OCI-LY7 (cell line): ENCODE results near the gene F8. TPM values are rescaled to one million over a fixed set of nuclear protein-coding genes. Genes with fewer than 3 reads are reported as not detected.

Experiments used
- BruUV-seq: library from RNA; stranded (reverse); fragments of 400-500 nt; replicated peaks from 2 replicates; lab custom pipeline; 2021; lab: Mats Ljungman, UMichigan
- CTCF ChIA-PET: fragments of 300-600 bp; sonication (Branson Sonifier 250); formaldehyde crosslinking; loops from one replicate; lab custom pipeline; 2022; ENCODE audit warnings: antibody characterized with exemption; ENCODE audit not compliant: unreplicated experiment; lab: Charles Lee
- POLR2A ChIA-PET: fragments of 300-600 bp; sonication (Branson Sonifier 250); formaldehyde crosslinking; loops from one replicate; lab custom pipeline; 2022; ENCODE audit warnings: antibody characterized with exemption; lab: Charles Lee
- DNase-seq: peaks from one replicate; pipeline ENCODE4 v3.0.0-alpha.2; 2015; ENCODE audit warnings: low spot score
- H2AFZ ChIP-seq: fragments of 200-600 bp; sonication (generic), shearing (Covaris generic); 2 replicates; pipeline ENCODE4 v1.6.1; 2014; ENCODE audit warnings: mild to moderate bottlenecking, antibody characterized with exemption, low read length, moderate library complexity
- H3K27ac ChIP-seq: fragments of 200-600 bp; sonication (generic); 2 replicates; pipeline ENCODE4 v1.5.1; 2014; ENCODE audit warnings: mixed run types, low read depth, mild to moderate bottlenecking, moderate library complexity, low read length, inconsistent platforms; ENCODE audit not compliant: poor library complexity, severe bottlenecking
- H3K36me3 ChIP-seq: fragments of 200-600 bp; sonication (generic); 2 replicates; pipeline ENCODE4 v1.6.1; 2014; ENCODE audit warnings: mild to moderate bottlenecking, antibody characterized with exemption, low read length, moderate library complexity, mixed read lengths; ENCODE audit not compliant: insufficient read depth
- H3K4me1 ChIP-seq: fragments of 200-600 bp; sonication (generic); 2 replicates; pipeline ENCODE4 v1.5.1; 2014; ENCODE audit warnings: mild to moderate bottlenecking, low read length; ENCODE audit not compliant: insufficient read depth, poor library complexity, severe bottlenecking
- H3K4me2 ChIP-seq: fragments of 200-600 bp; sonication (generic); 2 replicates; pipeline ENCODE4 v1.6.1; 2014; ENCODE audit warnings: mild to moderate bottlenecking, low read length
- H3K4me3 ChIP-seq: fragments of 200-600 bp; sonication (generic); 2 replicates; pipeline ENCODE4 v1.5.1; 2014; ENCODE audit warnings: mild to moderate bottlenecking, low read depth, low read length; ENCODE audit not compliant: poor library complexity, severe bottlenecking
- H3K79me2 ChIP-seq: fragments of 200-600 bp; sonication (generic); 2 replicates; pipeline ENCODE4 v1.6.1; 2016; ENCODE audit warnings: low read depth, mild to moderate bottlenecking, low read length, moderate library complexity, mixed read lengths; ENCODE audit not compliant: insufficient read depth
- H3K9me2 ChIP-seq: fragments of 200-600 bp; sonication (generic); 2 replicates; pipeline ENCODE4 v1.6.1; 2016; ENCODE audit warnings: mild to moderate bottlenecking, low read length, mixed read lengths; ENCODE audit not compliant: insufficient read depth
- H3K9me3 ChIP-seq: fragments of 200-600 bp; sonication (generic); 2 replicates; pipeline ENCODE4 v1.6.1; 2014; ENCODE audit warnings: mild to moderate bottlenecking, mixed run types, low read length, mixed read lengths
- H4K20me1 ChIP-seq: fragments of 200-600 bp; sonication (generic); 2 replicates; pipeline ENCODE4 v1.6.1; 2014; ENCODE audit warnings: mild to moderate bottlenecking, antibody characterized with exemption, low read length, moderate library complexity, mixed read lengths; ENCODE audit not compliant: insufficient read depth
- EZH2phosphoT487 ChIP-seq: fragments of 200-600 bp; sonication (generic); IDR thresholded peaks from 2 replicates; pipeline ENCODE4 v1.6.1; 2018; ENCODE audit warnings: low read depth, borderline replicate concordance, mild to moderate bottlenecking, mixed run types, antibody characterized with exemption, low read length, moderate library complexity, mixed read lengths
- intact Hi-C: fragments of 100-400 bp; cut with micrococcal nuclease; formaldehyde crosslinking; loops from one replicate; pipeline ENCODE4 v1.10.0; 2022; ENCODE audit not compliant: unreplicated experiment
- total RNA-seq, 2 experiments: library from RNA; depleted of rRNA in 1 of 2; stranded (reverse); fragments of >200 nt in 1 of 2; shearing (Covaris generic) in 1 of 2; gene quantifications; 2 replicates each; pipeline ENCODE4 v1.2.3, GENCODE V29; 2014 to 2022
- TF ChIP-seq, protein P1 (sequence below): fragments of 200-600 bp; sonication (generic); conservative IDR thresholded peaks from 2 replicates; pipeline ENCODE4 v1.5.1; 2014; ENCODE audit warnings: mild to moderate bottlenecking, antibody characterized with exemption, low read length, moderate library complexity, mixed read lengths

The F8 gene
- total RNA-seq, 2 experiments from 2014 or later, result 0.47 to 1.7 TPM

DNA sequence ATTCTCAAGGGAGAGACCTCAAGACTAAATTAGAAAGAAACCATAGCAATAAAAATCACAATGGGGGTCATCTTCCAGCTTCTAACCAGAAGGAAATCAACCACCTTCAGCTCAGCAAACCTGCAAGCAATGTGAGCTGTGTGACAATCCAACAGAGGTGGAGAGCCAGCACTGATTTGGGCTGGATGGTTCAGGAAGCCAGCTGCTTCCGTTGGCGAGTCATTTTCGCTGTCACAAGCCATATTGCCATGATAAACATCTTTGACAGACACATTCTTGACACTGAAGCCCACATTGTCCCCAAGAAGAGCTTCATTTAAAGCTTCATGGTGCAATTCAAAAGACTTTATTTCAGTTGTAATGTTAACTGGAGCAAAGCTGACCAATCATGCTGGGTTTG is 113.7 kb downstream of the F8 start:
- Histone ChIP-seq H3K27ac (no peak overlapping the region), H3K4me2 (no peak overlapping the region), H3K9me3 (no peaks in the 10 kb centered on the region), H4K20me1 (no peaks in the 10 kb centered on the region), H2AFZ (no peak overlapping the region), H3K4me3 (no peak overlapping the region), H3K79me2 (no peaks in the 10 kb centered on the region), H3K4me1 (no peaks in the 10 kb centered on the region), H3K36me3 (no peaks in the 10 kb centered on the region), H3K9me2 (no peaks in the 10 kb centered on the region)
- CTCF ChIA-PET, result interaction anchor here (0.6 kb wide), 1 partner anchor 8 kb away, joined by 3 read pairs; no protein-coding TSS in a partner anchor
- TF ChIP-seq, protein P1, sequence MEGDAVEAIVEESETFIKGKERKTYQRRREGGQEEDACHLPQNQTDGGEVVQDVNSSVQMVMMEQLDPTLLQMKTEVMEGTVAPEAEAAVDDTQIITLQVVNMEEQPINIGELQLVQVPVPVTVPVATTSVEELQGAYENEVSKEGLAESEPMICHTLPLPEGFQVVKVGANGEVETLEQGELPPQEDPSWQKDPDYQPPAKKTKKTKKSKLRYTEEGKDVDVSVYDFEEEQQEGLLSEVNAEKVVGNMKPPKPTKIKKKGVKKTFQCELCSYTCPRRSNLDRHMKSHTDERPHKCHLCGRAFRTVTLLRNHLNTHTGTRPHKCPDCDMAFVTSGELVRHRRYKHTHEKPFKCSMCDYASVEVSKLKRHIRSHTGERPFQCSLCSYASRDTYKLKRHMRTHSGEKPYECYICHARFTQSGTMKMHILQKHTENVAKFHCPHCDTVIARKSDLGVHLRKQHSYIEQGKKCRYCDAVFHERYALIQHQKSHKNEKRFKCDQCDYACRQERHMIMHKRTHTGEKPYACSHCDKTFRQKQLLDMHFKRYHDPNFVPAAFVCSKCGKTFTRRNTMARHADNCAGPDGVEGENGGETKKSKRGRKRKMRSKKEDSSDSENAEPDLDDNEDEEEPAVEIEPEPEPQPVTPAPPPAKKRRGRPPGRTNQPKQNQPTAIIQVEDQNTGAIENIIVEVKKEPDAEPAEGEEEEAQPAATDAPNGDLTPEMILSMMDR, result no peak
- TF ChIP-seq EZH2phosphoT487, result no peak
- POLR2A ChIA-PET, result interaction anchor here (1.3 kb wide), 1 partner anchor 9 kb away, joined by 3 read pairs; no protein-coding TSS in a partner anchor
- BruUV-seq, result no TSS peak
- DNase-seq, result no peak
- intact Hi-C loops, result no loop called here

- H3K4me3 ChIP-seq, result no peak overlapping the region
- no peak overlapping the region for H2AFZ ChIP-seq
- no peaks in the 10 kb centered on the region for H3K4me1 ChIP-seq
- intact Hi-C loops, result no loop called here
- ChIA-PET CTCF (no interaction called here), POLR2A (interaction anchor here (0.6 kb wide), 1 partner anchor 124 kb away, joined by 3 read pairs; the partner anchor contains the start of gene FUNDC2)
- no peak for DNase-seq
- no peak overlapping the region for H3K27ac ChIP-seq
- H4K20me1 ChIP-seq, result no peaks in the 10 kb centered on the region
- H3K36me3 ChIP-seq, result no peaks in the 10 kb centered on the region
- H3K9me2 ChIP-seq, result no peaks in the 10 kb centered on the region
- H3K79me2 ChIP-seq, result no peaks in the 10 kb centered on the region
- H3K4me2 ChIP-seq, result no peak overlapping the region
- TF ChIP-seq EZH2phosphoT487, result no peak
- TF ChIP-seq, protein P1, result no peak
- H3K9me3 ChIP-seq, result no peaks in the 10 kb centered on the region
- BruUV-seq, result no TSS peak
Observed at GRCh38 chrX:154902408-154902807, 120.1 kb downstream of the F8 start.

DNA sequence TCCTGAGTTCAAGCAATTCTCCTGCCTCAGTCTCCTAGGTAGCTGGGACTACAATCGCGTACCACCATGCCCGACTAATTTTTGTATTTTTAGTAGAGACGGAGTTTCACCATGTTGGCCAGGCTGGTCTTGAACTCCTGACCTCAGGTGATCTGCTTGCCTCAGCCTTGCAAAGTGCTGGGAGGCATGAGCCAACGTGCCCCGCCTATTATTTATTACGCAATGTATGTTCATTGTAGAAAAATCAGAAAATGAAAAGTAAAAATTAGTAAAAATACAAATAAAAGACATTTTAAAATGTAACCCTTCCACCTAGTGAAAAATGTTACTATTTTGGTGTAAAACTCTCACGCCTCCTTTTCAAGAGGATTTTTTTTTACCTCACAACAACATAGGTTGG is 122.2 kb downstream of the F8 start:
- no peak overlapping the region for H2AFZ ChIP-seq
- BruUV-seq, result no TSS peak
- TF ChIP-seq, protein P1, result no peak
- TF ChIP-seq EZH2phosphoT487, result no peak
- intact Hi-C loops, result no loop called here
- no peaks in the 10 kb centered on the region for H3K9me3 ChIP-seq
- H3K9me2 ChIP-seq, result no peaks in the 10 kb centered on the region
- H3K4me3 ChIP-seq, result no peak overlapping the region
- no peaks in the 10 kb centered on the region for H3K36me3 ChIP-seq
- no peaks in the 10 kb centered on the region for H4K20me1 ChIP-seq
- no peaks in the 10 kb centered on the region for H3K4me1 ChIP-seq
- H3K27ac ChIP-seq, result no peak overlapping the region
- no peak overlapping the region for H3K4me2 ChIP-seq
- POLR2A ChIA-PET, result no interaction called here
- no peaks in the 10 kb centered on the region for H3K79me2 ChIP-seq
- CTCF ChIA-PET, result no interaction called here
- DNase-seq, result no peak
